K562 (cell line): ENCODE results near the gene MINDY4. TPM values are rescaled to one million over a fixed set of nuclear protein-coding genes. Genes with fewer than 3 reads are reported as not detected.

Source experiments
- CHAMP1 ChIP-seq: fragments of 450-650 bp; IDR thresholded peaks from 2 replicates; pipeline ENCODE4 v1.6.1; 2016; ENCODE audit warnings: mild to moderate bottlenecking
- ELK3 ChIP-seq: fragments of 450-650 bp; formaldehyde crosslinking; IDR thresholded peaks from 2 replicates; pipeline ENCODE4 v1.4.0; 2020; ENCODE audit warnings: mild to moderate bottlenecking
- EP400 ChIP-seq: fragments of 450-650 bp; IDR thresholded peaks from 2 replicates; pipeline ENCODE4 v1.6.1; 2017; ENCODE audit warnings: antibody characterized with exemption, mild to moderate bottlenecking, moderate library complexity
- FOXO4 ChIP-seq: fragments of 450-650 bp; formaldehyde crosslinking; IDR thresholded peaks from 2 replicates; pipeline ENCODE4 v1.4.0; 2020; ENCODE audit warnings: mild to moderate bottlenecking, moderate library complexity
- KLF10 ChIP-seq: fragments of 250-450 bp; sonication (Bioruptor Pico); IDR thresholded peaks from 2 replicates; pipeline ENCODE4 v1.6.1; 2021; ENCODE audit warnings: matching md5 sums
- NR2C2 ChIP-seq, 2 experiments: fragments of 200-800 bp in 1 of 2; sonication (Bioruptor generic) in 1 of 2; sonication (generic) in 1 of 2; formaldehyde crosslinking in 1 of 2; IDR thresholded peaks; 2 replicates each; pipeline versions ENCODE4 v1.6.1 to v1.8.0; 2016 to 2022; ENCODE audit warnings: mild to moderate bottlenecking in 1 of 2, missing compliant biosample characterization in 1 of 2, missing genetic modification characterization in 1 of 2, missing genetic modification reagents in 1 of 2
- PHB ChIP-seq: fragments of 250-450 bp; sonication (Bioruptor Pico); IDR thresholded peaks from 2 replicates; pipeline ENCODE4 v1.5.0; 2021
- POLR2G ChIP-seq: fragments of 200-400 bp; formaldehyde crosslinking; IDR thresholded peaks from 2 replicates; pipeline ENCODE4 v1.6.1; 2017; ENCODE audit warnings: low read depth, mild to moderate bottlenecking, antibody characterized with exemption, low read length, moderate library complexity
- RBM14 ChIP-seq: fragments of 200-400 bp; formaldehyde crosslinking; IDR thresholded peaks from 2 replicates; pipeline ENCODE4 v1.6.1; 2018; ENCODE audit warnings: low read depth, mild to moderate bottlenecking, low read length, moderate library complexity, borderline replicate concordance; ENCODE audit not compliant: insufficient read depth
- STAT6 ChIP-seq: sonication (generic); formaldehyde crosslinking; IDR thresholded peaks from 2 replicates; pipeline ENCODE4 v1.8.1; 2023; ENCODE audit warnings: mild to moderate bottlenecking, missing genetic modification reagents
- THRB ChIP-seq: fragments of 450-650 bp; formaldehyde crosslinking; conservative IDR thresholded peaks from 2 replicates; pipeline ENCODE4 v1.4.0; 2022; ENCODE audit warnings: mild to moderate bottlenecking, missing genetic modification characterization
- TSC22D4 ChIP-seq: fragments of 450-650 bp; IDR thresholded peaks from 2 replicates; pipeline ENCODE4 v1.6.1; 2016; ENCODE audit warnings: missing genetic modification characterization, missing biosample characterization, control low read depth
- ZNF764 ChIP-seq: fragments of 250-450 bp; sonication (Bioruptor Pico); IDR thresholded peaks from 2 replicates; pipeline ENCODE4 v1.4.0; 2020; ENCODE audit warnings: low read depth, mild to moderate bottlenecking, moderate library complexity
- polyA plus RNA-seq, 8 experiments: library from polyadenylated mRNA; depleted of rRNA in 4 of 8; stranded (reverse) in 5 of 8; unstranded in 3 of 8; fragments of >200 nt; fragmentation: Nextera tagmentation in 2 of 8; fragmentation: Illumina TruSeq in 1 of 8; extraction: Ambion mirVana in 2 of 8; extraction: Trizol in 1 of 8; gene quantifications; 2 replicates each; pipeline versions ENCODE4 v1.2.1 to v1.2.3, GENCODE V29; 2011 to 2014; ENCODE audit warnings: inconsistent platforms in 1 of 8, missing spikeins in 1 of 8
- total RNA-seq, 7 experiments: library from RNA; depleted of rRNA in 6 of 7; stranded (reverse); fragments of >200 nt in 6 of 7; fragmentation: Illumina TruSeq in 2 of 7; extraction: Trizol in 2 of 7; gene quantifications; 2 replicates each; pipeline versions ENCODE4 v1.2.1 to v1.2.3, GENCODE V29; 2011 to 2021; ENCODE audit warnings: low replicate concordance in 1 of 7

Gene MINDY4
- total and polyA plus RNA-seq, 9 of the 15 experiments (the other 6 are each of a cell fraction or from before 2014, with no cell fraction given): 2.1 to 16.7 (median 11.0) TPM

GRCh38 chr7:30913821-30914515 lies 142.8 kb downstream of the MINDY4 start (continued):
- TF ChIP-seq THRB (CRISPR knock-in tag) (no peak), NR2C2 (CRISPR knock-in tag; IDR thresholded peaks at IDR 0.05) (no peak), NR2C2 (tag; IDR thresholded peaks at IDR 0.05) (no peak), EP400 (no peak), RBM14 (no peak), PHB (CRISPR knock-in tag) (no peak), ZNF764 (CRISPR knock-in tag) (no peak), FOXO4 (CRISPR knock-in tag) (no peak), POLR2G (no peak), STAT6 (CRISPR knock-in tag) (no peak), CHAMP1 (no peak), ELK3 (CRISPR knock-in tag) (no peak), KLF10 (CRISPR knock-in tag) (no peak), TSC22D4 (tag) (no peak)
